ENCODE measurements around the gene HNRNPAB.
A peak's percentile ranks its signal among the peaks of the same experiment; 100 is the strongest.
"Not testable (repeated sequence)": the region's sequence is repeated elsewhere in the genome, so short reads cannot be mapped to it uniquely, and the experiment has no call there.

HNRNPAB gene

DNA sequence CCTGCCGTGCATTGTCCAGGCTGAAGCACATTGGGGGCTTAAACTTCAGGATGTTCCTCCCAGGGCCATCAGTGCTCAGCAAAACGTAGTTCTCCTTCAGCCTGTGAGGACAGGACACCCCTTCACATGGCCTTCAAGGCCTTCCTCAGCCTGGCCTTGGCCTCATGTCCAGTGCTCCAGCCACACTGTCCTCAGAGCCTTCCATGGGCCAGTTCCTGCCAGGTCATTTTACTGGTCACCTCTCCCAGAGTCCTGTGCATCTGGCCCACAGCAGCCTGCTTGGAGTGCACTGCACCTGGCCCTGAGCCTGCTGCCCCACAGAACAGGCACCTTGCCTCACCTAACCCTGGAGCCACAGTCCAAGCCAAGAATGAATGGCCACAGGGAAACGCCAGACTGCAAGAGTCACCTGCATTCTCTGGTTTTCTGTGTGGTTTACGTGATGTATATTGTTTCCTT lies 8.7 kb downstream of the HNRNPAB start:
- DNase-seq, result no peak

- DNase-seq, result no peak
Observed at GRCh38 chr5:178213748-178214151, 9.4 kb downstream of the HNRNPAB start.

DNA sequence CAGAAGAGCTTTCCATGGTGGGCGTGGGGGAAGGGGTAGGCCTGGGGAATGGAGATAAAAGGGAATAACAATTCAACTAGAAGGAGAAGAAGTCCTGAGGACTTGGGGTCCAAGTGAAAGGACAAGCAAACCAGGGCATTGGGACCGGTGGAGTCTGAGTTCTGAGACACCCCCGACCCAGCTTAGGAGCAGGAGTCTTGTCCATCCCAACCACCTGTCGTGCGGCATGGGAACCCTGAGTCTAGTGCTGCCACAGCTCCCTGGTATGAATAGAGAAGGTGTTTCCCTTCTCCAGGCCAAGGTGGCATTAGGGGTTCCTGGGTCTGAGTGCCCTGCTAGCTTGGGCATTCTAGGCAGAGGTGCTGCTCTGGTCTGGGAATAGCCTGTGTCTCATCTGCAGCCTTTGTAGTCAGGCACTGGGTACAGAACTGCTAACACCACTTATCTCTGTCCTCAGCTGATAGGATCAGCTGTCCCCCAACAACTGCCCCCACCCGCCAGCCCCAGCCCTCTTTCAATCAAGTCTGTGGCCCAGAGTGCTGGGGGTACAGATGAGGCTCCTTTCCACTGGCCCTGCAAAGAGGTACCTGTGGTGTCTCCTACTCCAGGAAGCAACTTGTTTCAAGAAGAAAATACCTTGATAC lies 9.9 kb downstream of the HNRNPAB start:
- no peak for DNase-seq

GRCh38 chr5:178215280-178216002 lies 11.1 kb downstream of the HNRNPAB start:
- no peak for DNase-seq

DNA sequence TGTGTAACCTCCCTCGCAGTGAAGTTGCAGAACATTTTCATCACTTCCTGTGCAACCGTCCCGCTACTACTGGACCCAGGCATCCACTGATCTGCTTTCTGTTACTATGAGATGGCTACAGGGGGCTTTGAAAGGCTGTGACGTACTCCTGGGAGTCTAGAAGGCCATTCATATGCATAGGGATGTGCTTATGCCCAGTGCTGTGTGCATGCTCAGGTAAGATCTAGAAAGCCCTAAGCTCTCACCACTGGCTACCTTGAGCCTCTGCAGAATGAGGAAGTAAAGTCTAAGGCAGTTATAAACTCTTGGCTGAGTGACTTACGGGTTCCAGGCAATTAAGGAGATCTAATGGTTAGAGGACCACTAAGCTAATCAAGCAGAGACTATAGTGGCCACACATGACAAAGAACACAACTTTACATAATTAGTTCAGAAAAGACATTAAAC lies 11.8 kb downstream of the HNRNPAB start:
- DNase-seq, result no peak

DNA sequence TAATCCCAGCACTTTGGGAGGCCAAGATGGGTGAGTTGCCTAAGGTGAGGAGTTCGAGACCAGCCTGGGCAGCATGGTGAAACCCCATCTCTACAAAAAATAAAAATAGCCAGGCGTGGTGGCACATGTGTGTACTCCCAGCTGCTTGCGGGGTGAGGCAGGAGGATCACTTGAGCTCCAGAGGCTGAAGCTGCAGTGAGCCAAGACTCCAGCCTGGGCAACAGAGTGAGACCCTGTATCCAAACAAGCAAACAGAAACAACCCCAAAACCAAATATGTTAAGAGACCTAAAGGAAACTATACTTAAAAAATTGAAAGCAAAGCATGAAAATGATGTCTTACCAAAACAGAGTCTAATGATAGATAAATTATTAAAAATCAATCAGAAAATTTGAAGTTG lies 12.4 kb downstream of the HNRNPAB start:
- no peak for DNase-seq

- DNase-seq, result no peak
Observed at GRCh38 chr5:178218237-178218776, 14.0 kb downstream of the HNRNPAB start.

- DNase-seq, result no peak
Observed at GRCh38 chr5:178218827-178219226, 14.5 kb downstream of the HNRNPAB start.

GRCh38 chr5:178221282-178221681 lies 16.9 kb downstream of the HNRNPAB start:
- DNase-seq, result peak; percentile 69

- no peak for DNase-seq
Observed at GRCh38 chr5:178221853-178222252, 17.5 kb downstream of the HNRNPAB start.

- no peak for DNase-seq
Observed at GRCh38 chr5:178222292-178222691, 18.0 kb downstream of the HNRNPAB start.

DNA sequence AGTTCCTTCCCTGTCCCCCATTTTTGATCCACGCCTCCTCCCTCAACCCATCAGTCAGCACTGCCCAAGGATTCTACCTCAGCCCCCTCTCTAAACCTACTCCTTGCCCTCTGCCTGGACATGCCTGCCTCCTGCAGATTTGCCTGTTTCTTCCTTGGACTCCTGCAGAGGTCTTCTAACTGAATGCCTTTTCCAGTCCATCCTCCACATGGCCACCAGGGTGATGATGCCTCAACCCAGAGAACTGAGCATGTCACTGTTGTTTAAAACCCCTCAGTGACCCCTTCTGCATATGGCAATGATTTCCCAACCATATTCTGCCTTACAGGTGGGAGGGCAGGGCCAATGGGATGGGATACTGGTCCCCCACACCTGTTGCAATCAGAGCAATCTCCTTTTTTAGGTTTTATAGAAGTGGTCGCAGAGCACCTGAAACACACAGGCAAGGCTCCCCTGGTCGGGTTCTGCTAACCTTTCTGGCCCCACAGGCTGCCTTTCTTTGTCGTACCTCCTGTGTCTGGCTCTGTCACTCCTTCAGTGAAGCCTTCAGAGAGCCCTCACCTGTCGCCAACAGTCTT lies 19.0 kb downstream of the HNRNPAB start:
- DNase-seq, result no peak

- no peak for DNase-seq
Observed at GRCh38 chr5:178223828-178224335, 19.5 kb downstream of the HNRNPAB start.

GRCh38 chr5:178224403-178224802 lies 20.1 kb downstream of the HNRNPAB start:
- DNase-seq, result no peak

DNA sequence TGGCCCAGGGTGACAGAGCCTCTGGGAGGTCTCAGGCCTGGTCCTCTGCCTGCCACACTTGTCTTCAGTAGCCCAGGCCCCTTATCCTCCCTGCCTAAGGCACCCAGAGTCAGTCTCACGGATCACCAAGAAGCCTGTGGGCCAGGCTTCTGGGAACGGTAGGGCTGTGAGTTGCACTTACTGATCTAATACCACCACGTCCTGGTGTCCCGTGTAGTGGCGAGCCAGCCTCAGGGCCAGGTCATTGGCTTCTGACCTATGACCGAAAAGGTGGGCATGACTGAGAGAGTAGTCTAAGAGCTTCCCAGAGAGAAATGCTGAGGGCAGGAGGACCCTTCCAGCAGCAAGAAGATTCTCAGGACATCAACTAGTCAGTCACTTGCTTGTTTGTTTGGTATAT lies 20.8 kb downstream of the HNRNPAB start:
- no peak for DNase-seq

DNA sequence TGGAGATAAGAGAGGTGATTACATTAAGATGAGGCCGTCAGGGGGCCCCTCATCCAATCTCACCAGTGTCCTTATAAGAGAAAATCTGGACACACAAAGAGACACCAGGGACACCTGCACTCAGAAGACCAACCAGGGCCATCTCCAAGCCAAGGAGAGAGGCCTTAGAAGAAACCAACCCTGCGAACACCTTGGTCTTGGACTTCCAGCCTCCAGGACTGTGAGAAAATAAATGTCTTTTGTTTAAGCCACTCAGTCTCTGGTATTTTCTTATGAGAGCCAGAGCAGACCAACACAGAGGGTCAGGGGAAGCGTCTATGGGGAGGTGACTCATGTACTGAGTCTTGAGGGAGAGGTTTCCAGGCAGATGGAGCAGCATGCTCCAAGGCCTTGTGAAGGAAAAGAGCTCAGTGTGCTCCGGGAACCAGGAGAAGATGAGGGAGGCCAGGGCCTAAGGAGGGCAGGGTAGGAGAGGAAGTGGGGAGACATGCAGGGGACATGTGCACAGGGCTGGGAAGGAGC lies 22.9 kb downstream of the HNRNPAB start:
- no peak for DNase-seq

DNA sequence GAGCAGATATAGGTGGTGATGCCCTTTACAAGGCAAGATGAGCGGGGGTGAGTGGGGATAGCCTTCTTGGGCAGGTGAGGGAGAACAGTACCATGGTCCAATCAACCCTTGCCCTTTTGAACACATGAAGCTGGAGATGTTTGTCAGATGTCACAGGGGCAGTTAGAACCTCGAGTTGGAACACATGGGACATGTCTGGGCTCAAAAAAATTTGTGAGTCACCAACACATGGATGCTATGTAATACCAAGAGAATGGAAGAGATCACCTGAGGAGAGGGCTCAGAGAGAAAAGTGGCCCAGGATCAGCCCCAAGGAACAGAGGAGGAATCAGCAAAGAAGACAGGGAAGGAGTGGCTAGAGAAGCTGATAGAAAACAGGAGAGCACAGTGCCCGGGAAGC lies 23.6 kb downstream of the HNRNPAB start:
- no peak for DNase-seq

GRCh38 chr5:178228609-178229008 lies 24.3 kb downstream of the HNRNPAB start:
- no peak for DNase-seq

- not testable (repeated sequence) for DNase-seq
Observed at GRCh38 chr5:178229111-178229510, 24.8 kb downstream of the HNRNPAB start.

DNA sequence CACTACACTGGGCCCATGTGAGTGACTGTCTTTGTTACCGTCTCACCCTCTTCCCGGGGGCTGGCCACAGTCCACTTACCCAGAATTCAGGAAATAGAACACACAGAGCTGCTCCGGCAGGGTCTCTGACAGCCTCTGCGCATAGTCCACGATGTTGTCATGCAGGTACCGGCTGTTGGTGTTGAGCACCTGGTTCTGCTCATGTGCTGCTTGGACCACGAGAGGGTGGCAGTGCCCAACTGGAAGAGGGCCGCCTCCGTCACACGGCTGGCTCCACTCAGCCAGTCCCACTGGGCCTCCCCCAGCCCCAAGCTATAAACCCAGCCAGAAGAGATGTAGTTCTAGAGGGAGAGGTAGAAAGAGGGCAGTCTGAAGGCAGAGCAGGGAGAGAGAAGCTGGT lies 25.5 kb downstream of the HNRNPAB start:
- DNase-seq, result no peak

DNA sequence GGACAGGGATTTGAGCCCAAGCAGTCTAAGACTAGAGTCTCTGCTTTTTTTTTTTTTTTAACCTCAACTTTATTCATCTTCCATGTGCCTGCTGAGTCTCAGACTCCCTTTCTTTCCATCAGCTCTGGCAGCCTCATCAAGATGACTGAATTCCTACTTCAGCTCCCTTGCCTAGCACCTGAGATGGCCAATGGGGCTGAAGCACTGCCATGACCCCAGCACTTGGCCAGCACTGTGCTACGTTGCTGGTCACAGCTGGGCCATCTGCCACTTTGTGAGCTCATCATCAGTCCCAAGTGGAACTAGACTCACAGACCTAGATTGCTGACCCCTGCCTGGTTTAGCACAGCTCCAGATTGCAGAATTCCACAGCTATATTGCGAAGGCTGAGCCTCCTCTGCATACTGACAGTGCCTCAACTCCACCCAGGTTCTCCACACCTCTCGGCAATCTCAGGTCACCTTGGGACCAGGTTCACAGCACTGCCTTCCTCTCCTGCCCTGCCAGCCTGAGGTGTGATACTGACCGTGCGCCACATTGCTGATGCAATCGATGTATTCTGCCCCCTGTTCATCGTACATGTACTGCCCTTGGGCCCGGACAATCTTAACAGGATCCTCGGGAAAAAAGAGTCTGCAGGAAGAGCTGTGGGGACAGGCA lies 26.7 kb downstream of the HNRNPAB start:
- DNase-seq, result peak; percentile 37

DNA sequence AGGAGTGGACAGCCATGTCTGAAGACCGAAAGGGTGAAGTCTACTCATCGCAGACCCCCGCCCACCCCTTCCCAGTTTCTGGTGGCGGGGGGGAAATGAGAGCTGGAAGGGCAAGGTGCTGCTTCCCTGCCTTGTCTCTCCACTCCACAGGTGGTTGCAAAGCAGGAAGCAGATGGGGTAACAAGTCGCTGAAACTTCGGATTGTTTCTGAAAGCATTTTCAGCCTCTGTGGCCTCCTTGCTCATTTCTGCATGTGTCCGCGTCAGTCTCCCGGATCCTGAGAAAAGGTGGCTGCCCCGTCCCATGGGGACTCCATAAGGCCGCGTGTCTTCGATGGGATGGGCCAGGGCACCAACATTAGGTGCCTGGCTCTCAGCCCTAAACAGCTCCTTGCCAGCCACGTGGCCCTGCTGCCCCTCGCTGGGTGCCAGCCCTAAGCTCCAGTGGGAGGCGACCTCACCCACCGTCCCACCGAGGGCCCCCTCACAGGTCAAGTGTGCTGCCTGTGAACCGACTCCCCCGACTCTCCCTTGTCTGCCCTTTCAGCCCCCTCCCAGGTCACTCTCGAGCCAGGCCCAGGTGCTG lies 27.3 kb downstream of the HNRNPAB start:
- no peak for DNase-seq

All from suppressor macrophage treated with lipopolysaccharide for 4 hours (primary cell).